Trophoblast cell (in vitro differentiated cells and primary cell): ENCODE results near the gene KISS1R. TPM values are rescaled to one million over a fixed set of nuclear protein-coding genes. Genes with fewer than 3 reads are reported as not detected.

Experiments used
- DNase-seq, 2 donors: peaks; one replicate each; pipeline ENCODE4 v3.0.0-alpha.2; 2016
- H2AFZ ChIP-seq: 2 replicates; pipeline ENCODE4 v1.6.1; 2013; ENCODE audit warnings: low read length, moderate library complexity, mild to moderate bottlenecking; ENCODE audit not compliant: insufficient read depth, poor library complexity
- H2AK5ac ChIP-seq: 2 replicates; pipeline ENCODE4 v1.6.1; 2013; ENCODE audit warnings: mild to moderate bottlenecking, low read length
- H2BK120ac ChIP-seq: 2 replicates; pipeline ENCODE4 v1.6.1; 2013; ENCODE audit warnings: low read length, mild to moderate bottlenecking, moderate library complexity; ENCODE audit not compliant: insufficient read depth, poor library complexity
- H2BK12ac ChIP-seq: 2 replicates; pipeline ENCODE4 v1.6.1; 2013; ENCODE audit warnings: mild to moderate bottlenecking, low read length, moderate library complexity
- H2BK5ac ChIP-seq: 2 replicates; pipeline ENCODE4 v1.6.1; 2013; ENCODE audit warnings: low read length, low read depth, moderate library complexity, mild to moderate bottlenecking; ENCODE audit not compliant: poor library complexity
- H3K14ac ChIP-seq: 2 replicates; pipeline ENCODE4 v1.6.1; 2013; ENCODE audit warnings: mild to moderate bottlenecking, low read length
- H3K18ac ChIP-seq: 2 replicates; pipeline ENCODE4 v1.6.1; 2013; ENCODE audit warnings: mild to moderate bottlenecking, low read length
- H3K23ac ChIP-seq: 2 replicates; pipeline ENCODE4 v1.6.1; 2013; ENCODE audit warnings: low read length
- H3K27ac ChIP-seq: 2 replicates; pipeline ENCODE4 v1.5.1; 2013; ENCODE audit warnings: low read depth, mild to moderate bottlenecking, inconsistent platforms, low read length, moderate library complexity
- H3K27me3 ChIP-seq: 2 replicates; pipeline ENCODE4 v1.6.1; 2013; ENCODE audit warnings: inconsistent platforms, mild to moderate bottlenecking, low read length, moderate library complexity; ENCODE audit not compliant: insufficient read depth
- H3K36me3 ChIP-seq, 2 experiments: 1 replicate in 1 of 2; 2 replicates in 1 of 2; pipeline ENCODE4 v1.6.1; 2013; ENCODE audit warnings: low read length in 2 of 2, mild to moderate bottlenecking in 2 of 2, moderate library complexity in 1 of 2; ENCODE audit not compliant: insufficient read depth in 2 of 2, control insufficient read depth in 1 of 2
- H3K4ac ChIP-seq: 2 replicates; pipeline ENCODE4 v1.6.1; 2013; ENCODE audit warnings: low read depth, mild to moderate bottlenecking, low read length, moderate library complexity
- H3K4me1 ChIP-seq, 2 experiments: 1 replicate in 1 of 2; 2 replicates in 1 of 2; pipeline ENCODE4 v1.6.1; 2013; ENCODE audit warnings: low read length in 2 of 2, mild to moderate bottlenecking in 2 of 2, moderate library complexity in 1 of 2; ENCODE audit not compliant: insufficient read depth in 2 of 2, control insufficient read depth in 1 of 2
- H3K4me2 ChIP-seq: 2 replicates; pipeline ENCODE4 v1.6.1; 2013; ENCODE audit warnings: inconsistent platforms, mild to moderate bottlenecking, low read length, moderate library complexity
- H3K4me3 ChIP-seq: 2 replicates; pipeline ENCODE4 v1.5.1; 2013; ENCODE audit warnings: mild to moderate bottlenecking, low read depth, low read length, inconsistent platforms
- H3K79me1 ChIP-seq: one replicate; pipeline ENCODE4 v1.6.1; 2013; ENCODE audit warnings: low read length
- H3K79me2 ChIP-seq: 2 replicates; pipeline ENCODE4 v1.6.1; 2013; ENCODE audit warnings: low read length, mild to moderate bottlenecking; ENCODE audit not compliant: control insufficient read depth, insufficient read depth, poor library complexity
- H3K9ac ChIP-seq: 2 replicates; pipeline ENCODE4 v1.6.1; 2013; ENCODE audit warnings: mild to moderate bottlenecking, low read length
- H3K9me3 ChIP-seq: 2 replicates; pipeline ENCODE4 v1.6.1; 2013; ENCODE audit warnings: low read depth, mild to moderate bottlenecking, control low read depth, inconsistent platforms, low read length; ENCODE audit not compliant: insufficient read depth
- H4K12ac ChIP-seq: 2 replicates; pipeline ENCODE4 v1.6.1; 2013; ENCODE audit warnings: low read depth, mild to moderate bottlenecking, low read length, moderate library complexity
- H4K8ac ChIP-seq: 2 replicates; pipeline ENCODE4 v1.6.1; 2013; ENCODE audit warnings: low read depth, mild to moderate bottlenecking, low read length, moderate library complexity
- H4K91ac ChIP-seq: one replicate; pipeline ENCODE4 v1.6.1; 2013; ENCODE audit warnings: low read depth, mild to moderate bottlenecking, low read length, moderate library complexity
- WGBS: extraction: QIAGEN DNeasy Blood & Tissue Kit; methylation state at CpG from one replicate; pipeline ENCODE4 v1.1.7; 2013; ENCODE audit warnings: missing lambda C conversion rate; ENCODE audit not compliant: insufficient read length, insufficient coverage; ENCODE audit errors: extremely low coverage; 5-methylcytosine and 5-hydroxymethylcytosine counted together
- polyA plus RNA-seq: library from polyadenylated mRNA; stranded (reverse); fragments of 200-250 nt; gene quantifications from 2 replicates; pipeline ENCODE4 v1.2.3, GENCODE V29; 2013

The KISS1R gene
- 0.10 and 0.14 TPM in 2 replicates for polyA plus RNA-seq

GRCh38 chr19:917323-918151 is at the start of gene KISS1R:
TSS of gene KISS1R (plus strand) at chr19:917333. CDS start at chr19:917503, 170 bp downstream.
- H4K91ac ChIP-seq = no peak within 1 kb of the TSS
- H3K27ac ChIP-seq = no peak within 1 kb of the TSS
- no peak within 1 kb of the TSS for H4K8ac ChIP-seq
- peaks cover 9% of the 10 kb centered on the region for H3K79me1 ChIP-seq
- WGBS = no CpG with 5 or more reads among the region's 87 CpGs
- no peak within 1 kb of the TSS for H3K23ac ChIP-seq
- DNase-seq = peak; percentile 63 to 75
- no peak within 1 kb of the TSS for H3K9ac ChIP-seq
- H3K9me3 ChIP-seq = peaks cover 11% of the 10 kb centered on the region
- no peak within 1 kb of the TSS for H2BK120ac ChIP-seq
- H2AK5ac ChIP-seq = no peak within 1 kb of the TSS
- peaks cover 40% of the 10 kb centered on the region for H3K27me3 ChIP-seq
- H3K4me2 ChIP-seq = peak within 1 kb of the TSS; percentile 57
- H3K79me2 ChIP-seq = peaks cover 6% of the 10 kb centered on the region
- H2BK12ac ChIP-seq = no peak within 1 kb of the TSS
- H3K18ac ChIP-seq = no peak within 1 kb of the TSS
- H3K14ac ChIP-seq = no peak within 1 kb of the TSS
- no peak within 1 kb of the TSS for H3K4ac ChIP-seq
- peaks cover 9 to 18% of the 10 kb centered on the region in 2 experiments for H3K4me1 ChIP-seq
- no peak within 1 kb of the TSS for H2AFZ ChIP-seq
- H4K12ac ChIP-seq = no peak within 1 kb of the TSS
- H2BK5ac ChIP-seq = no peak within 1 kb of the TSS
- H3K4me3 ChIP-seq = peak within 1 kb of the TSS; percentile 27
- no peaks in the 10 kb centered on the region for H3K36me3 ChIP-seq

GRCh38 chr19:867855-868457 is 49.2 kb upstream of the KISS1R start:
- no peak overlapping the region for H3K27ac ChIP-seq
- no peaks in the 10 kb centered on the region for H3K27me3 ChIP-seq
- no peak overlapping the region for H4K12ac ChIP-seq
- H2BK12ac ChIP-seq = no peak overlapping the region
- peak overlapping the region; percentile 69 for H3K18ac ChIP-seq
- no peak overlapping the region for H4K8ac ChIP-seq
- no peak for DNase-seq
- no peak overlapping the region for H3K4ac ChIP-seq
- peaks cover 4% of the 10 kb centered on the region for H3K79me2 ChIP-seq
- H2AFZ ChIP-seq = no peak overlapping the region
- no peak overlapping the region for H3K4me2 ChIP-seq
- no peak overlapping the region for H3K9ac ChIP-seq
- no CpG with 5 or more reads among the region's 39 CpGs for WGBS
- no peak overlapping the region for H4K91ac ChIP-seq
- H2AK5ac ChIP-seq = no peak overlapping the region
- peaks cover 30 to 35% of the 10 kb centered on the region in 2 experiments for H3K36me3 ChIP-seq
- H3K14ac ChIP-seq = no peak overlapping the region
- H3K9me3 ChIP-seq = no peaks in the 10 kb centered on the region
- H3K4me1 ChIP-seq = peaks cover 13 to 16% of the 10 kb centered on the region in 2 experiments
- peaks cover 5% of the 10 kb centered on the region for H3K79me1 ChIP-seq
- no peak overlapping the region for H2BK5ac ChIP-seq
- H3K4me3 ChIP-seq = no peak overlapping the region
- no peak overlapping the region for H3K23ac ChIP-seq
- no peak overlapping the region for H2BK120ac ChIP-seq

GRCh38 chr19:868458-869244 is 48.5 kb upstream of the KISS1R start:
- Histone ChIP-seq H2AFZ (no peak overlapping the region), H3K27me3 (no peaks in the 10 kb centered on the region), H3K79me2 (peaks cover 4% of the 10 kb centered on the region), H3K18ac (peak overlapping the region; percentile 69), H3K79me1 (peaks cover 5% of the 10 kb centered on the region), H4K12ac (no peak overlapping the region), H3K4me1 (peaks cover 13 to 16% of the 10 kb centered on the region in 2 experiments), H2AK5ac (peak overlapping the region; percentile 77), H2BK5ac (no peak overlapping the region), H4K8ac (peak overlapping the region; percentile 52), H2BK12ac (peak overlapping the region; percentile 42), H3K4ac (peak overlapping the region; percentile 48), H3K36me3 (peaks cover 34 to 35% of the 10 kb centered on the region in 2 experiments), H2BK120ac (peak overlapping the region; percentile 52), H3K23ac (no peak overlapping the region), H3K27ac (peak overlapping the region; percentile 49), H3K4me3 (no peak overlapping the region), H4K91ac (peak overlapping the region; percentile 68), H3K4me2 (no peak overlapping the region), H3K14ac (peak overlapping the region; percentile 69), H3K9me3 (no peaks in the 10 kb centered on the region), H3K9ac (no peak overlapping the region)
- DNase-seq = no peak
- no CpG with 5 or more reads among the region's 34 CpGs for WGBS
